GM10266 (cell line): Measurements from ENCODE around the gene DEGS2.

Experiments
- DNase-seq: peaks from one replicate; pipeline ENCODE4 v3.0.0; 2012; ENCODE audit errors: extremely low spot score
- CTCF ChIP-seq: IDR thresholded peaks from 2 replicates; pipeline ENCODE4 v1.5.1; 2012; ENCODE audit warnings: mild to moderate bottlenecking, low read depth; ENCODE audit not compliant: control insufficient read depth, insufficient read depth; ENCODE audit errors: missing control alignments

Gene DEGS2

GRCh38 chr14:100108840-100109593, 50.4 kb downstream of the DEGS2 start:
- no peak for TF ChIP-seq CTCF
- DNase-seq = no peak

DNA sequence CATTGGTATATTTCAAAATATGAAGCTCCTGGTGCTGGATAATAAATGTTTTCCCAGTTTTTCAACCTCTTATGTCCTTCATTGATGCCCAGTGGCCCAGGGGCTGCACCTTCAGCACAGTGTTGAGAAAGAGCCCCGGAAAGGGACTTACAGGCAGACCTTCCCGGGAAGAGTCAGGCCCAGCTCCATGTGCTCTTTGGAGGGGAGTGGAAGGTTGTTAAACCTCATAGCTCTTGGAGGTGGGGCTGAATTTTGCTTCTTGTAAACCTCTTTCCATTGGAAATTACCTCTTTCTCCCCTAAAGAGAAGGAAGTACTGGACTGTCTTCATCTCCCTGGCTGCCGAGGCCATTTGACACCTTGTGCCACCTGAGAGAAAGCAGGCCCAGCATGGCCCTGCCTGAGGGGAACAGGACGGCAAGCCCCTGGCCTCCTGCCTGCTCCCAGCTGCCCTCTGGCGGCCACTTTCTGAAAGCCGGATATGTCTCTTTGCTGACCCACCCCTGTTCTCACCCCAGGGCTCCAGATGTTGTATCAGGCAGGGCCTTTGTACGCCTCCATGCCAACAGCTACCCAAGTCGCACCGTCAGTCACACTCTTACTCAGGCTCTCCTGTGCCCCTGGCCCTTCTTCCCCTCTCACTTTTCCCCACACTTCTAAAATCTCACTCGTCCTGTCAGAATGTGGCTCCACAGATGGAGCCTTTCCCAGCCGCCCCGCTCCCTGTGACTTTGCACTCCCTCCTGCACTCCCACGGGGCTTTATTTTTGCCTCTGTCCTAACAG, 51.2 kb downstream of the DEGS2 start:
- peak; percentile 78 for DNase-seq
- TF ChIP-seq CTCF = peak; percentile 77

- DNase-seq = no peak
- TF ChIP-seq CTCF = no peak
These were observed 52.2 kb downstream of the DEGS2 start for GRCh38 chr14:100107236-100107635.

DNA sequence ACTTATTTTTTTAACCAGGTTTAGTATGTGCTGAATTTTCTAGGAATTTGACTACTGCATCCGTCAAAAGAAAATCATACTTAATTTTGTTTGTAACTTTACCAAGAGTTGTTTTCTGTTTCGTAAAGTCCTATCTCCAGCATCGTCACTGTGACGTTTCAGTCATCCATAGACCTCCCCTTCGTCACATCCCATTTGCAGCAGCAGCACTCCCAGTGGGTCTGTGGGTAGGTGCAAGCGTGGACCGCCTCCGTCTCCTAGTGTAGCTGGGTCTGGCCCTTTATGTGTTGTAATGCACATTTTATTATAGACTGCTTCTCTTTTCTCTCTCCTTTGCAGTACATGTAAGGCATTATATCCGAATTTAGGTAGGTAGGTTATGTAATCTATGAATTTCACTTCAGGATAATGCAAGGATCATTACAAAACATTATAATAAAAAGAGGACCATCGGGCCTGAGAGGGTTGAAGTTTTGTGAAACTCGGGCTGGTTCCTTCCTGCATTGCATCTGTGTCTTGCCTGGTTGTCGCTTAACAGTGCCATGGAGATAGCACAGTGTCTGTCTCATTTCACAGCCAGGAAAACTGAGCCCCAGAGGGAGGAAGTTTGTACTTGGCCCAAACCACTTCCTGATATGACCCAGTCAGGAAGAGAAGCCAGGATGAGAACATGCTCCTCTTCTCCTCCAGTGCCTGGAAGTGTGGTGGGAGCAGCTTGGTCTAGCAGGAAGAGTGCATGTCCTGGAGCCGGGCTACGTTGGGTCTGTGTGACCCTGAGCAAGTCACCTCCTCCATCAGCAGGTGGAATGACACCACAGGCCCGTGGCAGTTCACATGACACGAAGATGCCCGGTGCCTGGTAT, 53.0 kb downstream of the DEGS2 start:
- TF ChIP-seq CTCF = no peak
- DNase-seq = no peak

DNA sequence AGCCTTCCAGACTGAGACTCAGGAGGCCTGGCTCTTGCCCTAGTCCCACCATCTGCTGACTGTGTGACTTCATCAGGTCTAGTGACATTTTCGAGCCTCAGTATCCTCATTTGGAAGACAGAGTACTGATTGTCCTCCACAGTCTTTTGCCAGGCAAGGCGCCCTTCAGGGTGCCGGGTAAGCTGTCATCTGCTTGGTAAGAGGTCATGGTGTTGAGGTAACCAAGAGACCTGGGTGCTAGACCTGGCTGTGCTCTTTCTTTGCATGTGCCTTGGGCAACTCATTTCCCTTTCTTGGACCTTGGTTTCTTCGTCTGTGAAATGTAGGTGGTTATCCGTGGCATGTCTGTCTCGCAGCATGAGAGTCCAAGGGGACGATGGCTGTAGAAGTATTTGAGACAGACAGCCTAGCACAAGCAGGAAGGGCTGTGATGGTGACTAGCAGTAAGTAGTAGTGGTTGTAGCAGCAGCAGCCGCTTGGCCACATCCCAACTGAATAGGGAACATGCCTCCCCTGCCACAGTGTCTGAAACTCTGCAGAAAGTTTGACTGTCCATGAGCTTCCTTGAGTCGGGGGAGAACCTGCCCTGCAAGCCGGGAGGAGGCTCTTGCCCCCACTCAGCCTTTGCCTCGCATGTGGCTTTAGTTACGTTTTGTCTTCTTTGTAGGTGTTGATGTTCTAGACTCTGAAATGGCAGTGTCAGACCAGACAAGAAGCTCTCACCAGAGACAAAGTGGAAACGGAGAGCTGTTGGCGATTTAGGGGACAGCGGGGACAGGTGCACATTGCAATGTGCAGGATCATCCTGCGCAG, 53.9 kb downstream of the DEGS2 start:
- no peak for TF ChIP-seq CTCF

DNA sequence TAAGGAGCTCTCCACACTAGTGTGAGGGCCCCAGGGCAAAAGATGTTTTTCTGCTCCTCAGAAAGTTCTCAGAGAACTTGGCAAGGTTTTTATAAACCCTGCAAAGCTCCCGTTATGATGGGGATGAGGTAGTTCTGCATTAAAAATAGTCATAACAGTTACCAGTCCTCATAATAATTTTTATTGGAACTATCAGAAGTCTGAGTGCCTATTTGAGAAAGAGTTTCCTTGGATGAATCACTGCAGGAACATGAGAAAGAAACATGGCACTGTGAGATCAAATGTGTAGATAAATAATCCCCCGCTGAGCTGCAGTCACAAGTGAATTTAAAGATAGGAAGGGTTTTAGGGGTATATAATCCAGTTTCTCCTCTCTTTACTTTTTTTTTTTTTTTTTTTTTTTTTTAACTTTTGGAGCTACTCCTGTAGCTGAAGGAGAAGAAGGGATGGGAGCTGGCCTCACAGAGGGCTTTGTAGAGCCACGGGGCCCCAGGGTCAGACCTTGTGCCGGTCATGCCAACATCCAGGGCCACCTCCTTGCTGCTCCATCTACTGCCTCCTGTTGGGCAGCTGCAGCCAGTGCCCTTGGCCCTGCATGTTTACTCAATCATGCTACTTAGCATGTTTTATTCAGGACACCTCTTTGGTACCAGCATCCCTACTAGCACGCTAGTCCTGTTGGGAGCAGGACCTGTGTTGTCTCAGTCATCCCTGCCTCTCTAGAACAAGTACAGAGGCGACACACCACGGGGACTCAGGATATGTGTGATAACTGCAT, 54.7 kb downstream of the DEGS2 start:
- DNase-seq = no peak
- no peak for TF ChIP-seq CTCF

More for the DNA sequence above, 53.9 kb downstream of the DEGS2 start:
- DNase-seq = no peak
